GM19193 (cell line): ENCODE data around the gene AP2B1.

Source experiments
- POLR2A ChIP-seq: IDR thresholded peaks from 4 replicates; pipeline ENCODE4 v1.6.1; 2011; ENCODE audit not compliant: insufficient read depth, insufficient read length; ENCODE audit errors: extremely low read depth

AP2B1 gene

GRCh38 chr17:35698800-35699199, 111.7 kb downstream of the AP2B1 start:
- TF ChIP-seq POLR2A: no peak

GRCh38 chr17:35700150-35700549, 113.0 kb downstream of the AP2B1 start:
- TF ChIP-seq POLR2A: no peak

GRCh38 chr17:35701491-35701890, 114.4 kb downstream of the AP2B1 start:
- no peak for TF ChIP-seq POLR2A

- no peak for TF ChIP-seq POLR2A
Observed at GRCh38 chr17:35705230-35705629, 118.1 kb downstream of the AP2B1 start.

GRCh38 chr17:35705705-35706104, 118.6 kb downstream of the AP2B1 start:
- TF ChIP-seq POLR2A: no peak

- TF ChIP-seq POLR2A: no peak
Observed at GRCh38 chr17:35708149-35708548, 121.0 kb downstream of the AP2B1 start.

- TF ChIP-seq POLR2A: no peak
Observed at GRCh38 chr17:35708951-35709350, 121.8 kb downstream of the AP2B1 start.

GRCh38 chr17:35709874-35710273, 122.8 kb downstream of the AP2B1 start:
- TF ChIP-seq POLR2A: no peak

- TF ChIP-seq POLR2A: no peak
Observed at GRCh38 chr17:35710950-35711349, 123.8 kb downstream of the AP2B1 start.

GRCh38 chr17:35713069-35713728, 126.1 kb downstream of the AP2B1 start:
- TF ChIP-seq POLR2A: no peak

- TF ChIP-seq POLR2A: no peak
Observed at GRCh38 chr17:35714988-35715387, 127.9 kb downstream of the AP2B1 start.

- no peak for TF ChIP-seq POLR2A
Observed at GRCh38 chr17:35715416-35715815, 128.3 kb downstream of the AP2B1 start.

- TF ChIP-seq POLR2A: no peak
Observed at GRCh38 chr17:35716173-35716572, 129.1 kb downstream of the AP2B1 start.

GRCh38 chr17:35716897-35717465, 129.9 kb downstream of the AP2B1 start:
- TF ChIP-seq POLR2A: no peak

- TF ChIP-seq POLR2A: no peak
Observed at GRCh38 chr17:35717475-35717874, 130.4 kb downstream of the AP2B1 start.

GRCh38 chr17:35723735-35724134, 136.6 kb downstream of the AP2B1 start:
- no peak for TF ChIP-seq POLR2A

GRCh38 chr17:35725058-35725457, 137.9 kb downstream of the AP2B1 start:
- no peak for TF ChIP-seq POLR2A
